ELF-1 (cell line): ENCODE data around the gene RNF19B.

ENCODE experiments used
- DNase-seq: peaks from one replicate; pipeline ENCODE4 v3.0.0-alpha.2; 2016; ENCODE audit warnings: low read depth, low spot score

Gene RNF19B

DNA sequence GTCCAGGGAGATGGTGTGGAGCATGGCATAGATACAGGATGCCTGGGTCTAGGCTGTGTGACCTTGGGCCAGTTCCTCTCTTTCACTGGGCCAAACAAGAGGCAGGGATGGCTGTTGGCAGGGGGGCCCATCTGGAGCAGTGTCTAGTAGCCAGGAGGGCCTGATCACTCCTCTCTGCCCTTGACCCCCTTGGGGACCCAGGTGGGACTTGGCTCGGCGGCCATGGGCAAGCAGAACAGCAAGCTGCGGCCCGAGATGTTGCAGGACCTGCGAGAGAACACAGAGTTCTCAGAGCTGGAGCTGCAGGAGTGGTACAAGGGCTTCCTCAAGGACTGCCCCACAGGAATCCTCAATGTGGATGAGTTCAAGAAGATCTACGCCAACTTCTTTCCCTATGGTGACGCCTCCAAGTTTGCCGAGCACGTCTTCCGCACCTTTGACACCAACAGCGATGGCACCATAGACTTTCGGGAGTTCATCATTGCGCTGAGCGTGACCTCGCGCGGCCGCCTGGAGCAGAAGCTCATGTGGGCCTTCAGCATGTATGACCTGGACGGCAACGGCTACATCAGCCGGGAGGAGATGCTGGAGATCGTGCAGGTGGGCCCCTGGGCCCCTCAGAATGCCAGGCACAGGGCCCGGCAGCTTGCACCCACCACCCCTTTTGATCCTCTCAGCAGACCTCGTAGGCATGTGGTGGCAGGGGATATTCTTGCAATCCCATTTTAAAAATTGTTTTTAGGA, 75.8 kb downstream of the RNF19B start:
- DNase-seq = no peak

DNA sequence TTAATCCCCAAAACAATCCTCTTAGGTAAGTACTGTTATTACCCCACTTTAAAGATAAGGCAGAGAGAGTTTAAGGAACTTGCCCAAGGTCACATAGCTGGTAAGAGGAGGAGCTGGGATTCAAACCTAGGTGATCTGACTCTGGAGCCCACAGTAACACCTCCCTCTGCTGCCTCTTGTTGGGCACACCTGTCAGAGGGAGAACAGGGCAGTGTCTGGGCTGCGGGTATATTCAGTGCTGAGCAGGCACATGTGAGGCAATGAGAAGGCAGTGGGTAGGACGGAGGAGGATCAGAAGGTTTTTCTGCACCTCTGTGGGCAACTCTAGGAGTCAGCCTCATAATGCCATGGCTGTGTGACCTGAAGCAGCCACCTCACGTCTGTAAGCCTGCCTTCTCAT, 76.5 kb downstream of the RNF19B start:
- DNase-seq = no peak

GRCh38 chr1:32887623-32888022, 77.0 kb downstream of the RNF19B start:
- DNase-seq = no peak

- DNase-seq = no peak
Measured at GRCh38 chr1:32886828-32887414, 77.7 kb downstream of the RNF19B start.
